DOHH2 (cell line): ENCODE data around the gene FAM107B.

ENCODE experiments used
- CTCF ChIP-seq: fragments of 200-600 bp; sonication (generic); IDR thresholded peaks from one replicate; pipeline ENCODE4 v1.5.1; 2014; ENCODE audit warnings: antibody characterized with exemption, mild to moderate bottlenecking, low read depth, low read length; ENCODE audit not compliant: poor library complexity, severe bottlenecking
- EZH2phosphoT487 ChIP-seq: fragments of 200-600 bp; sonication (generic); IDR thresholded peaks from 2 replicates; pipeline ENCODE4 v1.6.1; 2017; ENCODE audit warnings: borderline replicate concordance, mild to moderate bottlenecking, antibody characterized with exemption, low read length, moderate library complexity, mixed read lengths

GRCh38 chr10:14601872-14602725 is 172.6 kb downstream of the FAM107B start:
- TF ChIP-seq CTCF (peak; percentile 7), EZH2phosphoT487 (no peak)
